GM12874 (cell line): ENCODE measurements around the gene AGAP1.

ENCODE experiments used
- CTCF ChIP-seq: IDR thresholded peaks from 2 replicates; pipeline ENCODE4 v1.5.1; 2011; ENCODE audit warnings: low read depth, mild to moderate bottlenecking, control low read depth, low read length, moderate library complexity; ENCODE audit not compliant: insufficient read depth

AGAP1 gene

GRCh38 chr2:236008857-236009256 is 515.0 kb downstream of the AGAP1 start:
- TF ChIP-seq CTCF: no peak

- TF ChIP-seq CTCF: no peak
These were observed 517.3 kb downstream of the AGAP1 start for GRCh38 chr2:236010920-236011685.

- TF ChIP-seq CTCF: no peak
These were observed 518.3 kb downstream of the AGAP1 start for GRCh38 chr2:236012155-236012554.

GRCh38 chr2:236014408-236015131 is 520.7 kb downstream of the AGAP1 start:
- TF ChIP-seq CTCF: no peak

GRCh38 chr2:236015171-236015570 is 521.3 kb downstream of the AGAP1 start:
- no peak for TF ChIP-seq CTCF

GRCh38 chr2:236016496-236016895 is 522.7 kb downstream of the AGAP1 start:
- no peak for TF ChIP-seq CTCF

GRCh38 chr2:236017446-236017845 is 523.6 kb downstream of the AGAP1 start:
- no peak for TF ChIP-seq CTCF
